Measurements from ENCODE around the gene FBXO5. TPM values are rescaled to one million over a fixed set of nuclear protein-coding genes. Genes with fewer than 3 reads are reported as not detected.

FBXO5 gene
- total RNA-seq, 1 experiment from 2014 or later = 67.9 TPM

DNA sequence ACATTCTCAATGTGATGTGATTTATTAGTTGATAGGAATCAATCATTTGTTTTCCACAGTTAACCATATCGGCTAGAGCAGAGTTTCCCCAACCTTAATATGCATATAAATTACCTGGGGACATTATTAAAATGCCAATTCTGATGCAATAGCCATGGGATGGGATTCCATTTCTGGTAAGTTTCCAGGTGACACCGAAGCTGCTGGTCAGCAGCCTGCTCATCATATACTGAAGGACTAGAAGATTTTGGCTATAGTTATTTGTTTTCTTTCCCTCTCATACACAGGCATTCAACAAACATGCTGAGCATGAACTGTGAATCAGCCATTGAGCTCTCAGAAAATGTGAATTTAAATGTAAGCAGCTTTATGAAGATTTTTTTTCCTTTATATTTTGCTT is 35.8 kb downstream of the FBXO5 start:
- POLR2A ChIA-PET (ENCODE audit: low non-redundant PET) = no interaction called here
- DNase-seq (ENCODE audit: low spot score) = no peak
- TF ChIP-seq CTCF (conservative IDR thresholded peaks at IDR 0.05; ENCODE audit: low read depth, low read length) (no peak), EZH2 (IDR thresholded peaks at IDR 0.05; ENCODE audit: borderline replicate concordance, low read depth, low read length, poor library complexity, severe bottlenecking) (no peak)

GRCh38 chr6:152946484-152946883 is 36.4 kb downstream of the FBXO5 start:
- POLR2A ChIA-PET (ENCODE audit: low non-redundant PET) = interaction anchor here (0.7 kb wide), 1 partner anchor 96 kb away, joined by 4 read pairs; no protein-coding TSS in a partner anchor
- H3K36me3 ChIP-seq (ENCODE audit: insufficient read depth, low read length, poor library complexity, severe bottlenecking) = no peaks in the 10 kb centered on the region
- no peak overlapping the region for H3K27ac ChIP-seq (ENCODE audit: low read depth, low read length, poor library complexity, severe bottlenecking)
- H3K4me1 ChIP-seq (ENCODE audit: insufficient read depth, low read length, poor library complexity, severe bottlenecking) = no peaks in the 10 kb centered on the region
- no peak for DNase-seq (ENCODE audit: low spot score)
- peaks cover 72% of the 10 kb centered on the region for H3K27me3 ChIP-seq (replicated peaks; ENCODE audit: insufficient read depth, low read depth, low read length, poor library complexity)
- intact Hi-C loops (cut with micrococcal nuclease; ENCODE audit: unreplicated experiment) = loop anchor here (5.0 kb wide), 2 partner anchors 394 to 459 kb away; no protein-coding TSS in a partner anchor
- H3K4me3 ChIP-seq (ENCODE audit: low read depth, low read length, poor library complexity, severe bottlenecking) = no peak overlapping the region
- CTCF ChIA-PET = no interaction called here
- no peaks in the 10 kb centered on the region for H3K9me3 ChIP-seq (ENCODE audit: low read depth, low read length, poor library complexity, severe bottlenecking)
- BruUV-seq (replicated peaks) = no TSS peak
- TF ChIP-seq EZH2 (IDR thresholded peaks at IDR 0.05; ENCODE audit: borderline replicate concordance, low read depth, low read length, poor library complexity, severe bottlenecking) (no peak), CTCF (conservative IDR thresholded peaks at IDR 0.05; ENCODE audit: low read depth, low read length) (no peak)

More for the DNA sequence above, 35.8 kb downstream of the FBXO5 start:
- H3K4me3 ChIP-seq (ENCODE audit: low read depth, low read length, poor library complexity, severe bottlenecking) = no peak overlapping the region
- BruUV-seq (replicated peaks) = no TSS peak
- H3K27ac ChIP-seq (ENCODE audit: low read depth, low read length, poor library complexity, severe bottlenecking) = no peak overlapping the region
- CTCF ChIA-PET = no interaction called here
- no peaks in the 10 kb centered on the region for H3K4me1 ChIP-seq (ENCODE audit: insufficient read depth, low read length, poor library complexity, severe bottlenecking)
- H3K27me3 ChIP-seq (replicated peaks; ENCODE audit: insufficient read depth, low read depth, low read length, poor library complexity) = peaks cover 72% of the 10 kb centered on the region
- H3K9me3 ChIP-seq (ENCODE audit: low read depth, low read length, poor library complexity, severe bottlenecking) = no peaks in the 10 kb centered on the region
- intact Hi-C loops (cut with micrococcal nuclease; ENCODE audit: unreplicated experiment) = loop anchor here (5.0 kb wide), 2 partner anchors 395 to 460 kb away; no protein-coding TSS in a partner anchor
- no peaks in the 10 kb centered on the region for H3K36me3 ChIP-seq (ENCODE audit: insufficient read depth, low read length, poor library complexity, severe bottlenecking)

GRCh38 chr6:152943260-152943897 is 39.5 kb downstream of the FBXO5 start:
- TF ChIP-seq EZH2 (IDR thresholded peaks at IDR 0.05; ENCODE audit: borderline replicate concordance, low read depth, low read length, poor library complexity, severe bottlenecking) (no peak), CTCF (conservative IDR thresholded peaks at IDR 0.05; ENCODE audit: low read depth, low read length) (no peak)
- Histone ChIP-seq H3K27me3 (replicated peaks; ENCODE audit: insufficient read depth, low read depth, low read length, poor library complexity) (peaks cover 67% of the 10 kb centered on the region), H3K27ac (ENCODE audit: low read depth, low read length, poor library complexity, severe bottlenecking) (no peak overlapping the region), H3K4me3 (ENCODE audit: low read depth, low read length, poor library complexity, severe bottlenecking) (no peak overlapping the region), H3K4me1 (ENCODE audit: insufficient read depth, low read length, poor library complexity, severe bottlenecking) (no peaks in the 10 kb centered on the region), H3K9me3 (ENCODE audit: low read depth, low read length, poor library complexity, severe bottlenecking) (no peaks in the 10 kb centered on the region), H3K36me3 (ENCODE audit: insufficient read depth, low read length, poor library complexity, severe bottlenecking) (no peaks in the 10 kb centered on the region)
- ChIA-PET POLR2A (ENCODE audit: low non-redundant PET) (no interaction called here), CTCF (no interaction called here)
- no peak for DNase-seq (ENCODE audit: low spot score)
- BruUV-seq (replicated peaks) = no TSS peak
- intact Hi-C loops (cut with micrococcal nuclease; ENCODE audit: unreplicated experiment) = loop anchor here (2.0 kb wide), 1 partner anchor 47 kb away; no protein-coding TSS in a partner anchor

Data from A673 (cell line).